GM23338 (cell line): Measurements from ENCODE around the gene C10orf105. TPM values are rescaled to one million over a fixed set of nuclear protein-coding genes. Genes with fewer than 3 reads are reported as not detected.

Source experiments
- ATAC-seq: fragments of 200-7000 bp; cut with Tn5 transposase; 3 replicates; pipeline ENCODE4 v1.9.1; 2020
- DNase-seq: peaks from one replicate; pipeline ENCODE4 v3.0.0-alpha.2; 2015; ENCODE audit warnings: low spot score
- H2AFZ ChIP-seq: fragments of 200-600 bp; sonication (generic); 2 replicates; pipeline ENCODE4 v1.8.0; 2016; ENCODE audit warnings: antibody characterized with exemption, mild to moderate bottlenecking, moderate library complexity
- H3F3A ChIP-seq: fragments of 200-600 bp; sonication (generic); replicated peaks from 2 replicates; pipeline ENCODE4 v1.8.0; 2017; ENCODE audit warnings: antibody characterized with exemption, mixed run types, low read depth
- H3K27ac ChIP-seq: fragments of 200-600 bp; sonication (generic); 2 replicates; pipeline ENCODE4 v1.6.1; 2016; ENCODE audit warnings: low read depth
- H3K27me3 ChIP-seq: fragments of 200-600 bp; sonication (generic); 2 replicates; pipeline ENCODE4 v1.8.0; 2016; ENCODE audit warnings: mild to moderate bottlenecking, mixed run types, moderate library complexity; ENCODE audit not compliant: insufficient read depth
- H3K36me3 ChIP-seq: fragments of 200-600 bp; sonication (generic); 2 replicates; pipeline ENCODE4 v1.8.0; 2016; ENCODE audit warnings: mild to moderate bottlenecking; ENCODE audit not compliant: insufficient read depth
- H3K4me1 ChIP-seq: fragments of 200-600 bp; sonication (generic); 2 replicates; pipeline ENCODE4 v1.8.0; 2016; ENCODE audit warnings: mild to moderate bottlenecking, moderate library complexity; ENCODE audit not compliant: insufficient read depth
- H3K4me2 ChIP-seq: fragments of 200-600 bp; sonication (generic); 2 replicates; pipeline ENCODE4 v1.7.1; 2017; ENCODE audit warnings: mixed run types
- H3K4me3 ChIP-seq: fragments of 200-600 bp; sonication (generic); 2 replicates; pipeline ENCODE4 v1.6.1; 2016; ENCODE audit warnings: mixed run types
- H3K79me2 ChIP-seq: fragments of 200-600 bp; sonication (generic); replicated peaks from 2 replicates; pipeline ENCODE4 v1.8.0; 2017; ENCODE audit warnings: mild to moderate bottlenecking; ENCODE audit not compliant: insufficient read depth
- H3K9me2 ChIP-seq: fragments of 200-600 bp; sonication (generic); 2 replicates; pipeline ENCODE4 v1.8.0; 2017; ENCODE audit not compliant: insufficient read depth
- H4K20me1 ChIP-seq: fragments of 200-600 bp; sonication (generic); replicated peaks from 2 replicates; pipeline ENCODE4 v1.8.0; 2017; ENCODE audit warnings: mild to moderate bottlenecking; ENCODE audit not compliant: insufficient read depth
- H3K27ac Mint-ChIP-seq: 2 replicates; pipeline ENCODE4 v1.8.0; 2020; ENCODE audit warnings: inconsistent platforms, mild to moderate bottlenecking, moderate library complexity, mixed read lengths
- H3K27me3 Mint-ChIP-seq: 3 replicates; pipeline ENCODE4 v1.8.0; 2022; ENCODE audit warnings: low read depth, mild to moderate bottlenecking, moderate library complexity, mixed read lengths, inconsistent platforms; ENCODE audit not compliant: insufficient read depth, poor library complexity
- H3K36me3 Mint-ChIP-seq: 3 replicates; pipeline ENCODE4 v1.8.0; 2021; ENCODE audit warnings: low read depth, mild to moderate bottlenecking, inconsistent platforms, moderate library complexity, mixed read lengths
- H3K4me1 Mint-ChIP-seq: 3 replicates; pipeline ENCODE4 v1.8.0; 2020; ENCODE audit warnings: mild to moderate bottlenecking, inconsistent platforms, mixed read lengths
- H3K4me3 Mint-ChIP-seq: 3 replicates; pipeline ENCODE4 v1.8.0; 2021; ENCODE audit warnings: moderate library complexity, mild to moderate bottlenecking, inconsistent platforms, mixed read lengths
- H3K9me3 Mint-ChIP-seq: 3 replicates; pipeline ENCODE4 v1.8.0; 2020; ENCODE audit warnings: moderate library complexity, mild to moderate bottlenecking, inconsistent platforms, mixed read lengths
- CREB1 ChIP-seq: fragments of 250-450 bp; sonication (Bioruptor Pico); IDR thresholded peaks from 2 replicates; pipeline ENCODE4 v1.5.0; 2020; ENCODE audit warnings: low read depth, mild to moderate bottlenecking, moderate library complexity
- ETS1 ChIP-seq: IDR thresholded peaks from 2 replicates; pipeline ENCODE4 v1.6.1; 2016; ENCODE audit warnings: antibody characterized with exemption
- EZH2 ChIP-seq: fragments of 200-600 bp; sonication (generic); IDR thresholded peaks from one replicate; pipeline ENCODE4 v1.8.0; 2017; ENCODE audit warnings: antibody characterized with exemption, mild to moderate bottlenecking, low read depth; ENCODE audit not compliant: unreplicated experiment
- EZH2phosphoT487 ChIP-seq: fragments of 200-600 bp; sonication (generic); IDR thresholded peaks from one replicate; pipeline ENCODE4 v1.8.1; 2018; ENCODE audit warnings: antibody characterized with exemption; ENCODE audit not compliant: unreplicated experiment
- JUNB ChIP-seq: IDR thresholded peaks from one replicate; pipeline ENCODE4 v1.6.1; 2016; ENCODE audit warnings: antibody characterized with exemption; ENCODE audit not compliant: unreplicated experiment
- NANOG ChIP-seq: IDR thresholded peaks from 2 replicates; pipeline ENCODE4 v1.6.1; 2016; ENCODE audit warnings: antibody characterized with exemption, borderline replicate concordance
- POLR2AphosphoS5 ChIP-seq: IDR thresholded peaks from 2 replicates; pipeline ENCODE4 v1.6.1; 2016; ENCODE audit warnings: antibody characterized with exemption, low read depth
- STAT1 ChIP-seq: IDR thresholded peaks from one replicate; pipeline ENCODE4 v1.6.1; 2016; ENCODE audit warnings: antibody characterized with exemption; ENCODE audit not compliant: unreplicated experiment
- ZNF114 ChIP-seq: fragments of 250-450 bp; sonication (Bioruptor Pico); IDR thresholded peaks from 2 replicates; pipeline ENCODE4 v1.5.0; 2020; ENCODE audit warnings: mild to moderate bottlenecking, moderate library complexity
- ZNF331 ChIP-seq: fragments of 250-450 bp; sonication (Bioruptor Pico); IDR thresholded peaks from 2 replicates; pipeline ENCODE4 v1.5.0; 2020; ENCODE audit warnings: low read depth, mild to moderate bottlenecking, moderate library complexity
- ZNF462 ChIP-seq: fragments of 250-450 bp; sonication (Bioruptor Pico); IDR thresholded peaks from 2 replicates; pipeline ENCODE4 v1.5.0; 2020; ENCODE audit warnings: mild to moderate bottlenecking, moderate library complexity
- polyA plus RNA-seq: library from polyadenylated mRNA; unstranded; fragments of >200 nt; fragmentation: Nextera tagmentation; extraction: Ambion mirVana; gene quantifications from 2 replicates; pipeline ENCODE4 v1.2.1, GENCODE V29; 2016
- total RNA-seq: library from RNA; depleted of rRNA; stranded (reverse); fragments of >200 nt; shearing (Covaris generic); gene quantifications from 2 replicates; pipeline ENCODE4 v1.2.3, GENCODE V29; 2014
- TF ChIP-seq, protein P1 (sequence below): IDR thresholded peaks from one replicate; pipeline ENCODE4 v1.6.1; 2018; ENCODE audit warnings: antibody characterized with exemption; ENCODE audit not compliant: unreplicated experiment
- TF ChIP-seq, protein P2 (sequence below), 2 experiments: fragments of 200-600 bp in 1 of 2; sonication (generic) in 1 of 2; conservative IDR thresholded peaks; 2 replicates each; pipeline versions ENCODE4 v1.5.1 to v1.6.1; 2016 to 2017; ENCODE audit warnings: antibody characterized with exemption in 2 of 2, low read depth in 2 of 2, mild to moderate bottlenecking in 2 of 2, moderate library complexity in 1 of 2

C10orf105 gene
- total and polyA plus RNA-seq, 2 experiments from 2014 or later = 0.15 to 0.17 TPM

DNA sequence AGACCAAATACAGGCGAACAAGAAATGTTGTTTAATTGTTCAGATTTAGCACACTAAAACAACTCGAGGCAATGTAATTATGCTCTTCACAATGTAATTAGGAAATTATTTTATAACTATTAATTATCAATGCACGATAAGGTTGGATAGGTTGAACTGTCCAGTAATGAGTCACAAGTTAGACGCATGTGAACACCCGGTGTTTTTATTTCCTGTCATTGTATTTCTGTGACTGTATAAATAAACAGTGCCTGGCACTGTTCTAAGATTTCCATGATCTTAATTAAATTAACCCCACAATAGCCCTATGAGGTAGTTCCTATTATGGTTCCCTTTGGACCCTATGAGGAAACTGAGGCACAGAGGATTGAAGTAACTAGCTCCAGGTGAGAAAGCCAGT, 26.2 kb downstream of the C10orf105 start:
- Mint-ChIP-seq H3K9me3 (peaks cover 10% of the 10 kb centered on the region), H3K27ac (no peak overlapping the region), H3K4me3 (no peak overlapping the region), H3K4me1 (peaks cover 4% of the 10 kb centered on the region; the same call in 2 of the 3 replicates), H3K27me3 (no peaks in the 10 kb centered on the region), H3K36me3 (no peaks in the 10 kb centered on the region; the same call in 1 of the 3 replicates)
- H3F3A ChIP-seq = no peaks in the 10 kb centered on the region
- no peak overlapping the region for H2AFZ ChIP-seq
- H3K4me1 ChIP-seq = no peaks in the 10 kb centered on the region
- ATAC-seq (no peak), DNase-seq (no peak)
- no peaks in the 10 kb centered on the region for H3K36me3 ChIP-seq
- H3K4me3 ChIP-seq = no peak overlapping the region
- no peak overlapping the region for H3K4me2 ChIP-seq
- no peaks in the 10 kb centered on the region for H3K9me2 ChIP-seq
- TF ChIP-seq ZNF114 (CRISPR knock-in tag) (no peak), NANOG (no peak), ZNF331 (no peak), EZH2phosphoT487 (no peak), ZNF462 (CRISPR knock-in tag) (no peak), STAT1 (no peak), POLR2AphosphoS5 (no peak), ETS1 (no peak), EZH2 (no peak), JUNB (no peak), CREB1 (no peak)
- TF ChIP-seq, protein P1, sequence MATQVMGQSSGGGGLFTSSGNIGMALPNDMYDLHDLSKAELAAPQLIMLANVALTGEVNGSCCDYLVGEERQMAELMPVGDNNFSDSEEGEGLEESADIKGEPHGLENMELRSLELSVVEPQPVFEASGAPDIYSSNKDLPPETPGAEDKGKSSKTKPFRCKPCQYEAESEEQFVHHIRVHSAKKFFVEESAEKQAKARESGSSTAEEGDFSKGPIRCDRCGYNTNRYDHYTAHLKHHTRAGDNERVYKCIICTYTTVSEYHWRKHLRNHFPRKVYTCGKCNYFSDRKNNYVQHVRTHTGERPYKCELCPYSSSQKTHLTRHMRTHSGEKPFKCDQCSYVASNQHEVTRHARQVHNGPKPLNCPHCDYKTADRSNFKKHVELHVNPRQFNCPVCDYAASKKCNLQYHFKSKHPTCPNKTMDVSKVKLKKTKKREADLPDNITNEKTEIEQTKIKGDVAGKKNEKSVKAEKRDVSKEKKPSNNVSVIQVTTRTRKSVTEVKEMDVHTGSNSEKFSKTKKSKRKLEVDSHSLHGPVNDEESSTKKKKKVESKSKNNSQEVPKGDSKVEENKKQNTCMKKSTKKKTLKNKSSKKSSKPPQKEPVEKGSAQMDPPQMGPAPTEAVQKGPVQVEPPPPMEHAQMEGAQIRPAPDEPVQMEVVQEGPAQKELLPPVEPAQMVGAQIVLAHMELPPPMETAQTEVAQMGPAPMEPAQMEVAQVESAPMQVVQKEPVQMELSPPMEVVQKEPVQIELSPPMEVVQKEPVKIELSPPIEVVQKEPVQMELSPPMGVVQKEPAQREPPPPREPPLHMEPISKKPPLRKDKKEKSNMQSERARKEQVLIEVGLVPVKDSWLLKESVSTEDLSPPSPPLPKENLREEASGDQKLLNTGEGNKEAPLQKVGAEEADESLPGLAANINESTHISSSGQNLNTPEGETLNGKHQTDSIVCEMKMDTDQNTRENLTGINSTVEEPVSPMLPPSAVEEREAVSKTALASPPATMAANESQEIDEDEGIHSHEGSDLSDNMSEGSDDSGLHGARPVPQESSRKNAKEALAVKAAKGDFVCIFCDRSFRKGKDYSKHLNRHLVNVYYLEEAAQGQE = no peak
- TF ChIP-seq, protein P2, sequence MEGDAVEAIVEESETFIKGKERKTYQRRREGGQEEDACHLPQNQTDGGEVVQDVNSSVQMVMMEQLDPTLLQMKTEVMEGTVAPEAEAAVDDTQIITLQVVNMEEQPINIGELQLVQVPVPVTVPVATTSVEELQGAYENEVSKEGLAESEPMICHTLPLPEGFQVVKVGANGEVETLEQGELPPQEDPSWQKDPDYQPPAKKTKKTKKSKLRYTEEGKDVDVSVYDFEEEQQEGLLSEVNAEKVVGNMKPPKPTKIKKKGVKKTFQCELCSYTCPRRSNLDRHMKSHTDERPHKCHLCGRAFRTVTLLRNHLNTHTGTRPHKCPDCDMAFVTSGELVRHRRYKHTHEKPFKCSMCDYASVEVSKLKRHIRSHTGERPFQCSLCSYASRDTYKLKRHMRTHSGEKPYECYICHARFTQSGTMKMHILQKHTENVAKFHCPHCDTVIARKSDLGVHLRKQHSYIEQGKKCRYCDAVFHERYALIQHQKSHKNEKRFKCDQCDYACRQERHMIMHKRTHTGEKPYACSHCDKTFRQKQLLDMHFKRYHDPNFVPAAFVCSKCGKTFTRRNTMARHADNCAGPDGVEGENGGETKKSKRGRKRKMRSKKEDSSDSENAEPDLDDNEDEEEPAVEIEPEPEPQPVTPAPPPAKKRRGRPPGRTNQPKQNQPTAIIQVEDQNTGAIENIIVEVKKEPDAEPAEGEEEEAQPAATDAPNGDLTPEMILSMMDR (conservative IDR thresholded peaks at IDR 0.05; ENCODE audit: low read depth in 2 of 2) = no peak
- no peaks in the 10 kb centered on the region for H4K20me1 ChIP-seq
- H3K27me3 ChIP-seq = no peaks in the 10 kb centered on the region
- H3K79me2 ChIP-seq = no peaks in the 10 kb centered on the region
- no peak overlapping the region for H3K27ac ChIP-seq
